K562 (cell line): Measurements from ENCODE around the gene MYO18A. TPM values are rescaled to one million over a fixed set of nuclear protein-coding genes. Genes with fewer than 3 reads are reported as not detected.

ENCODE experiments used
- ATAC-seq: fragments of 200-7000 bp; cut with Tn5 transposase; 3 replicates; pipeline ENCODE4 v1.9.1; 2020; ENCODE audit warnings: moderate library complexity
- BruUV-seq: library from RNA; stranded (reverse); fragments of 400-500 nt; replicated peaks from 2 replicates; lab custom pipeline; 2021; lab: Mats Ljungman, UMichigan
- CTCF ChIA-PET: fragments of 300-600 bp; formaldehyde crosslinking; extraction: SDS; loops from one replicate; lab custom pipeline; 2021; ENCODE audit warnings: low intra/inter-chr PET ratio; lab: Yijun Ruan, JAX
- POLR2A ChIA-PET: fragments of 300-600, 350-650 bp; sonication (Branson Sonifier 250); formaldehyde crosslinking; extraction: SDS; loops from one replicate; lab custom pipeline; 2021; ENCODE audit warnings: antibody characterized with exemption, inconsistent platforms; lab: Yijun Ruan, JAX
- DNase-seq, 4 experiments: peaks; one replicate each; pipeline versions ENCODE4 v3.0.0 to v3.0.0-alpha.2; 2011 to 2018; ENCODE audit warnings: low spot score in 3 of 4, mixed read lengths in 3 of 4; ENCODE audit errors: extremely low read depth in 1 of 4
- FAIRE-seq: peaks from 2 replicates; lab custom pipeline; 2011; peaks lifted over from hg19 to GRCh38; lab: Jason Lieb, UNC
- H2AFZ ChIP-seq: 2 replicates; pipeline ENCODE4 v1.6.0; 2011; ENCODE audit warnings: low read depth, low read length, control low read depth, inconsistent platforms
- H3K27ac ChIP-seq: fragments of 200-600 bp; 3 replicates; pipeline ENCODE4 v1.8.0; 2011; ENCODE audit warnings: low read depth, mild to moderate bottlenecking, control low read depth, inconsistent platforms, low read length, moderate library complexity, mixed read lengths; ENCODE audit errors: extremely low read depth
- H3K27me3 ChIP-seq, 2 experiments: fragments of 300-600 bp in 1 of 2; 2 replicates in 1 of 2; 3 replicates in 1 of 2; pipeline versions ENCODE4 v1.6.0 to v1.8.0; 2011; ENCODE audit warnings: inconsistent platforms in 2 of 2, low read length in 2 of 2, mild to moderate bottlenecking in 1 of 2, mixed read lengths in 1 of 2, moderate library complexity in 1 of 2; ENCODE audit not compliant: control insufficient read depth in 2 of 2, insufficient read depth in 2 of 2
- H3K36me3 ChIP-seq: fragments of 300-600 bp; 3 replicates; pipeline ENCODE4 v1.8.0; 2011; ENCODE audit warnings: mild to moderate bottlenecking, low read length, inconsistent platforms; ENCODE audit not compliant: control insufficient read depth, insufficient read depth
- H3K4me1 ChIP-seq, 2 experiments: fragments of 200-600 bp in 1 of 2; replicated peaks in 1 of 2; 2 replicates in 1 of 2; 3 replicates in 1 of 2; pipeline versions ENCODE4 v1.5.1 to v1.8.0; 2011; ENCODE audit warnings: inconsistent platforms in 2 of 2, low read length in 2 of 2, mild to moderate bottlenecking in 1 of 2, mixed read lengths in 1 of 2, moderate library complexity in 1 of 2; ENCODE audit not compliant: control insufficient read depth in 2 of 2, insufficient read depth in 2 of 2
- H3K4me2 ChIP-seq: 2 replicates; pipeline ENCODE4 v1.6.1; 2011; ENCODE audit warnings: low read length, control low read depth, inconsistent platforms, mixed read lengths; ENCODE audit not compliant: insufficient read depth
- H3K4me3 ChIP-seq: fragments of 200-600 bp; sonication (generic), shearing (Covaris generic); 2 replicates; pipeline ENCODE4 v1.5.1; 2016; ENCODE audit warnings: control low read depth, inconsistent platforms
- H3K79me2 ChIP-seq: fragments of 200-600 bp; 3 replicates; pipeline ENCODE4 v1.8.0; 2011; ENCODE audit warnings: low read length, inconsistent platforms; ENCODE audit not compliant: control insufficient read depth, insufficient read depth
- H3K9ac ChIP-seq, 2 experiments: 2 replicates each; pipeline versions ENCODE4 v1.6.0 to v1.6.1; 2011; ENCODE audit warnings: low read depth in 2 of 2, low read length in 2 of 2, control low read depth in 1 of 2, inconsistent platforms in 1 of 2, mild to moderate bottlenecking in 1 of 2, mixed read lengths in 1 of 2; ENCODE audit not compliant: insufficient read depth in 1 of 2
- H3K9me1 ChIP-seq: one replicate; pipeline ENCODE4 v1.6.0; 2011; ENCODE audit warnings: inconsistent platforms, mild to moderate bottlenecking, low read length, moderate library complexity; ENCODE audit not compliant: control insufficient read depth, insufficient read depth
- H3K9me3 ChIP-seq: replicated peaks from 2 replicates; pipeline ENCODE4 v1.5.1; 2011; ENCODE audit warnings: low read depth, low read length, inconsistent platforms; ENCODE audit not compliant: control insufficient read depth, insufficient read depth
- H4K20me1 ChIP-seq: replicated peaks from 2 replicates; pipeline ENCODE4 v1.6.1; 2011; ENCODE audit warnings: low read length, inconsistent platforms, mixed read lengths; ENCODE audit not compliant: control insufficient read depth, insufficient read depth
- AFF4 ChIP-seq: sonication (generic); formaldehyde crosslinking; IDR thresholded peaks from 2 replicates; pipeline ENCODE4 v1.8.0; 2023; ENCODE audit warnings: mild to moderate bottlenecking, missing genetic modification reagents
- RBBP5 ChIP-seq: fragments of 200-600 bp; sonication (generic); IDR thresholded peaks from 2 replicates; pipeline ENCODE4 v1.6.1; 2012; ENCODE audit warnings: borderline replicate concordance, mild to moderate bottlenecking, low read length, control low read depth, inconsistent platforms; ENCODE audit not compliant: insufficient read depth, poor library complexity, severe bottlenecking
- SMARCE1 ChIP-seq: fragments of 450-650 bp; IDR thresholded peaks from 2 replicates; pipeline ENCODE4 v1.7.1; 2016; ENCODE audit warnings: mild to moderate bottlenecking
- SPI1 ChIP-seq: IDR thresholded peaks from 2 replicates; pipeline ENCODE4 v1.6.1; 2011; ENCODE audit warnings: low read depth, low read length, control low read depth, borderline replicate concordance
- ZBTB7A ChIP-seq: IDR thresholded peaks from 2 replicates; pipeline ENCODE4 v1.6.1; 2011; ENCODE audit warnings: low read depth, mild to moderate bottlenecking, low read length, moderate library complexity, borderline replicate concordance; ENCODE audit not compliant: control insufficient read depth
- WGBS: fragments of 100-300 bp; shearing (Covaris generic); methylation state at CpG from one replicate; pipeline ENCODE4 v1.1.6; 2016; ENCODE audit warnings: low coverage, mixed read lengths; ENCODE audit not compliant: insufficient coverage; ENCODE audit errors: missing lambda C conversion rate; 5-methylcytosine and 5-hydroxymethylcytosine counted together
- in situ Hi-C: fragments of 300-500 bp; cut with MboI; formaldehyde crosslinking; loops from 4 replicates; pipeline ENCODE4 v1.15.0; 2018; ENCODE audit warnings: inconsistent platforms, mixed read lengths
- intact Hi-C: fragments of 100-400 bp; cut with micrococcal nuclease; formaldehyde crosslinking; loops from 2 replicates; pipeline ENCODE4 v1.14.2; 2022
- polyA plus RNA-seq, 8 experiments: library from polyadenylated mRNA; depleted of rRNA in 4 of 8; stranded (reverse) in 5 of 8; unstranded in 3 of 8; fragments of >200 nt; fragmentation: Nextera tagmentation in 2 of 8; fragmentation: Illumina TruSeq in 1 of 8; extraction: Ambion mirVana in 2 of 8; extraction: Trizol in 1 of 8; gene quantifications; 2 replicates each; pipeline versions ENCODE4 v1.2.1 to v1.2.3, GENCODE V29; 2011 to 2014; ENCODE audit warnings: inconsistent platforms in 1 of 8, missing spikeins in 1 of 8
- total RNA-seq, 7 experiments: library from RNA; depleted of rRNA in 6 of 7; stranded (reverse); fragments of >200 nt in 6 of 7; fragmentation: Illumina TruSeq in 2 of 7; extraction: Trizol in 2 of 7; gene quantifications; 2 replicates each; pipeline versions ENCODE4 v1.2.1 to v1.2.3, GENCODE V29; 2011 to 2021; ENCODE audit warnings: low replicate concordance in 1 of 7

The MYO18A gene
- total and polyA plus RNA-seq, 9 of the 15 experiments (the other 6 are each of a cell fraction or from before 2014, with no cell fraction given), result 2.5 to 65.4 (median 17.1) TPM

DNA sequence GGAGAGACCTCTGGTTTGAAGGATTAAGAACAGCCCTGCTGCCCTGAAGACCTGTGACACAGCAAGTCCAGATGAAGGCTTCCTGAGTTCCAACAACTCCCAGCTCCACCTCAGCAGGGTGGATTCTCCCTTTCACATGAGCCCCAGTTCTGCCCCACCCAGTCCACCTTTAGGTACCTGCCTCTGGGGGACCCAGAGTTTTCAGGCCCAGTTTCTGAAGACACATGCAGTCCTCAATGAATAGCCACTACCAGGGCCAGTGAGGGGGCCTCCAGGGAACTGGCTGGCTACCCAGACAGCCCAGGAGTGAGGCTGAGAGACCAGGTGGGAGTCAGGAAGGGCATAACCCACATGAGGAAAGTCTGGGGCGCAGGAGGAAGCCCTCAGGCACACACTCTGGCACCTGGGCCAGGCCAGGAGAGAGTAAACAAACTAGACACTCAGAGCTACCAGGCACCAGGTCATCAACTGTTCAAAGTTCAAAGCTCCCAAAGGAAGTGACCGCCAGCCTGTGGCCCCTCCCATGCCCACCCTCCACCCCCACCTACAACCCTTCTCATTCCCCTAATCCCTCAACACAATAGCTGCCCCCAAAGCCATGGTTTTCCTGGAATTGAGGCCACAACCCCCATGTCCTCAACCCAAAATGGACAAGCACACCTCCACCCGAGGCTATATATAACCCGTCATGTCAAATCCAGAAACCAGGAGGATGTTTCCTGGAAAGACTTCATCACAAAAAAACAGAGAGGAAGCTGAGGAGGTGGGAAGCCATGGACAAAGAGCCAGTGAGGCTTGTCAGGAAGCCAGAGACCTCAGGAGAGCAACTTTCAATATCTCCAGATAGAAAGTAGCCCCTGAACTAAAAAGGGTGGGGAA is 2.1 kb downstream of the MYO18A start (continued):
- TF ChIP-seq RBBP5 (no peak), SPI1 (peak; percentile 20; the same call in 1 of the 2 replicates), AFF4 (CRISPR knock-in tag) (no peak)

- WGBS, result 11% methylated on average over 3 of the region's 3 CpGs
- Histone ChIP-seq H3K36me3 (peaks cover 9% of the 10 kb centered on the region; the same call in 2 of the 3 replicates), H3K4me2 (peak overlapping the region; percentile 96), H3K9me1 (peaks cover 4% of the 10 kb centered on the region), H3K9ac (peak overlapping the region; percentile 89 to 90), H3K4me3 (peak overlapping the region; percentile 49), H3K79me2 (peaks cover 67% of the 10 kb centered on the region), H4K20me1 (no peaks in the 10 kb centered on the region), H3K4me1 (peaks cover 33 to 52% of the 10 kb centered on the region in 2 experiments)
- DNase-seq (peak in 1 of 4 experiments; percentile 7), FAIRE-seq (no peak)
- ChIA-PET CTCF (no interaction called here), POLR2A (interaction anchor here (1.1 to 6.6 kb wide), 4 partner anchors 13 to 113 kb away, joined by 3 to 74 read pairs (median 6); no protein-coding TSS in a partner anchor)
- TF ChIP-seq SMARCE1 (no peak), ZBTB7A (peak; percentile 22; the same call in 1 of the 2 replicates)
- TF ChIP-seq, all 486 proteins: peak for 1
- intact Hi-C loops (no loop called here), in situ Hi-C loops (no loop called here)
- no peak for ATAC-seq
- Histone ChIP-seq H3K9me3 (no peaks in the 10 kb centered on the region), H2AFZ (no peak overlapping the region), H3K27ac (peak overlapping the region; percentile 97), H3K27me3 (no peaks in the 10 kb centered on the region)
- no TSS peak for BruUV-seq
Observed at GRCh38 chr17:29177541-29177870, 2.7 kb downstream of the MYO18A start.
